OCI-LY3 (cell line): ENCODE data around the gene IGIP.

Source experiments
- EZH2phosphoT487 ChIP-seq: fragments of 200-600 bp; shearing (Covaris generic); IDR thresholded peaks from 2 replicates; pipeline ENCODE4 v1.6.1; 2018; ENCODE audit warnings: antibody characterized with exemption, mixed run types, low read depth
- TF ChIP-seq, protein P1 (sequence below): fragments of 200-600, 300-600 bp; sonication (generic); IDR thresholded peaks from 2 replicates; pipeline ENCODE4 v1.5.1; 2014; ENCODE audit warnings: antibody characterized with exemption, low read length, low read depth

DNA sequence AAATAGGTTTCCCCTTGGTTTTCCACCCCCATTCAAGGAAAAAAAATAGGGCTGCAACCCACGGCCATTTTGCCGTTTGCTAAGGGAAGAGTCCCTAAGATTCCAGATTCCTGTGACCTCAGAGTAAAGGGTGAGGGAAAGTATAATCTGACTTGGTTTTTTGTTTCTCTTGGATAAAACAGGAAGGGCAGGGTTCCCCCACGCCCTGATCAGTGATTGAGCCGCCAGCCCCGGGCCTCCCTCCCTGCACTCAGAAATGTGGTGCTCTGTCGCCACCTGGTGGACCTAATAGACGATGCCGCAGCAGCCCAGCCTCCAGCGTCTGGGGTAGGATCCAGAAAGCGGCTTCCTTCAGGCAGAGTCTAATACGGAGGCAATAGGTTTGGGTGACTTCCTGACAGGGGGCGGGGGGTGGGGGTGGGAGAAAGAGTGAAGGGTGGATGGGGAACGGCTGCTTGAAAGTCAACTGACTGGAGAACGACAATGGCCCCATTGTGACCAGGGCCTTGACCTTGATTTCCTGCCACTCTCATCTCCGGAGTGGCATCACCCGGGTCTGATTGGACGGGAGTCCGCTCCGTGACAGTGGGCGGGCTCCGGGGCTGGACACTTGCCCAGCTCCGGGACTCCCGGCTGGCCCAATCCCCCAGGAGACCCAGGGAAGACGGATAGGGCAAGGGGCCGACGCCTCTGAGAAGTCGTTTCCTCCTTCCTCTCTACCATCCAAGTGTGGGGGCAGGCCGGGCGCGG lies 31.5 kb downstream of the IGIP start:
- TF ChIP-seq, protein P1, sequence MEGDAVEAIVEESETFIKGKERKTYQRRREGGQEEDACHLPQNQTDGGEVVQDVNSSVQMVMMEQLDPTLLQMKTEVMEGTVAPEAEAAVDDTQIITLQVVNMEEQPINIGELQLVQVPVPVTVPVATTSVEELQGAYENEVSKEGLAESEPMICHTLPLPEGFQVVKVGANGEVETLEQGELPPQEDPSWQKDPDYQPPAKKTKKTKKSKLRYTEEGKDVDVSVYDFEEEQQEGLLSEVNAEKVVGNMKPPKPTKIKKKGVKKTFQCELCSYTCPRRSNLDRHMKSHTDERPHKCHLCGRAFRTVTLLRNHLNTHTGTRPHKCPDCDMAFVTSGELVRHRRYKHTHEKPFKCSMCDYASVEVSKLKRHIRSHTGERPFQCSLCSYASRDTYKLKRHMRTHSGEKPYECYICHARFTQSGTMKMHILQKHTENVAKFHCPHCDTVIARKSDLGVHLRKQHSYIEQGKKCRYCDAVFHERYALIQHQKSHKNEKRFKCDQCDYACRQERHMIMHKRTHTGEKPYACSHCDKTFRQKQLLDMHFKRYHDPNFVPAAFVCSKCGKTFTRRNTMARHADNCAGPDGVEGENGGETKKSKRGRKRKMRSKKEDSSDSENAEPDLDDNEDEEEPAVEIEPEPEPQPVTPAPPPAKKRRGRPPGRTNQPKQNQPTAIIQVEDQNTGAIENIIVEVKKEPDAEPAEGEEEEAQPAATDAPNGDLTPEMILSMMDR: peak; percentile 73
- TF ChIP-seq EZH2phosphoT487: no peak
